HG03159 (cell line): Measurements from ENCODE around the gene INO80B.
A peak's percentile ranks its signal among the peaks of the same experiment; 100 is the strongest.
"Not testable (repeated sequence)": the region's sequence is repeated elsewhere in the genome, so short reads cannot be mapped to it uniquely, and the experiment has no call there.

ENCODE experiments used
- ATAC-seq: cut with Tn5 transposase; IDR thresholded peaks from one replicate; pipeline ENCODE4 v1.9.1; 2021; ENCODE audit warnings: mild to moderate bottlenecking, moderate library complexity; ENCODE audit not compliant: unreplicated experiment

The INO80B gene

DNA sequence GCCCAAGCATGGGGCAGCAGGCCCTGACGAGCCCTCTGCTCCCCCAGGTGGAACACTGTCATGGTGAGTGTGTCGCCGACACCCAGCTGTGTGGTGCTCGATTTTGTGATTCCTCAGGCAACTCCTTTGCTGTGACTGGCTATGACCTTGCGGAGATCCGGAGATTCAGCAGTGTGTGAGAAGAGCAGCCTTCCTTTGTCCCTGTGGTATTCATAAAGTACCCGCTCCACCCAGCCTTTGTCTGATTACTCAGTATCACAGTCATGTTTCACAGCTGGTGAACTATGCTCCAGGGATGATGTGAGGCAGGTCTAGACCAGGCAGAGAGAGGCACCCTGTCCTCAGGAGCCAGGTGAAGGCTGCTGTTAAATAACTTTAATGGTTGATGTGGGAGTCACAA is 29.4 kb upstream of the INO80B start:
- no peak for ATAC-seq

DNA sequence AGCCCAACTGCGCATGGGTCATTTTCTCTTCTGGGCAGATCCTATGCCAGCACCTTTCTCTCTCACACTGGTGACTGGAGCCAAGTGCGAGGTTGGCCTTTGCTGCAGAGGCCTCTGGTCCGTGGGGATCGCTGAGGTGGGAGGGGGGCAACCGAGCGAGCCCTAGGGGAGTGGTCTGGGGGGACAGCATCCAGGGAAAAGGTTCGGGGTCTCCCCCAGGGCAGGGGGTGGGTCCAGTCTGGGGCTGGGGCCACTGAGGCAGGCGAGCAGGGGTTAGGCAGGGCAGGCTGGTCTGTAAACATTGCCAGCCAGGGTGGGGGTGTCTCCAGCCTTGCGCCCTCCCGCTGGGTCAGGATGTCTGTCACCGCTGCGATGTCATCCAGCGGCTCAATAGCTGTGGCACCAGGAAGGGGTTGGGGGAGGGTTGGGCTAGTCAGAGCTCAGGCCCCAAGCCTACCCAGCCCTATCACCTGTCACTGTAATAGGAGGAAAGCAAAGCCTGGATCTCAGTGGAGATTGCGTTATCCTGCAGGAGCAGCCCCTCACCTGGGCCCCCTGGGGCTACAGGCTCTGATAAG is 28.6 kb upstream of the INO80B start:
- no peak for ATAC-seq

DNA sequence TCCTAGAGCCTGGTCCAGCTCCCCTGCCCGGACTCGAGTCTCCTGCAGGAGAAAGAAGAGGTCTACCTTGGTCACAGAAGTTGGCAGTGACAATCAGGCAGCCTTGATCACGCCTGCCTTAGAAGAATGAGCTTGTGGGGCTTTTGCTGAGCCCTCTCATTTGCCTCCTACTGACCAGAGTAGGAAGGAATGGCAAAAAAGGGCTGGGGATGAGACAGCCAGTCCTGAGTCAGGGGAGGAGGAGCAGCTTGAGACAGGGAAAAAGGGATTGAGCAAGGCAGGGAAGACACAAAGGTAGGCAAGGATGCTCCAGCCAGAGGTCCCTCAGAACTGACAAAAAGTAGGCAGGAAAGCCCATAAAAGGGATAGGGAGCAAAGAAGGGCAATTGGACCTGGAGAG is 27.3 kb upstream of the INO80B start:
- no peak for ATAC-seq

DNA sequence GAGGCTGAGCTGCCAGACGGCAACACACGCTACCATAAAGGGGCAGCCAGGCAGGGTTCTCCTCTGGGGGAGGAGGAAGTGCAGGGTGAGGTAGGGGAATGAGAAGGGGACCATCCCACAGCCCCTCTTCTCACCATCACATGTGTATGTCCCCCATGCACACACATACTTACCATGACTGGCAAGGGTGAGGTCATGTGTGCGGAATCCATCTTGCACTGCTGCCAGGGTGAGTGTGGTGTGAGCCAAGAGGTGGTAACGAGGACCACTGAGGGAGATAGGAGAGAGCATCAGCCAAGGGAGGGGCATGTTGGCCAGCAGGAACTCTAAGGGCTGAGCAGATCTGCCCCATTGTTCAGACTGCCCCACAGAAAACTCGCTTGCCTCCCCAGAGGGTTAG is 26.2 kb upstream of the INO80B start:
- no peak for ATAC-seq

DNA sequence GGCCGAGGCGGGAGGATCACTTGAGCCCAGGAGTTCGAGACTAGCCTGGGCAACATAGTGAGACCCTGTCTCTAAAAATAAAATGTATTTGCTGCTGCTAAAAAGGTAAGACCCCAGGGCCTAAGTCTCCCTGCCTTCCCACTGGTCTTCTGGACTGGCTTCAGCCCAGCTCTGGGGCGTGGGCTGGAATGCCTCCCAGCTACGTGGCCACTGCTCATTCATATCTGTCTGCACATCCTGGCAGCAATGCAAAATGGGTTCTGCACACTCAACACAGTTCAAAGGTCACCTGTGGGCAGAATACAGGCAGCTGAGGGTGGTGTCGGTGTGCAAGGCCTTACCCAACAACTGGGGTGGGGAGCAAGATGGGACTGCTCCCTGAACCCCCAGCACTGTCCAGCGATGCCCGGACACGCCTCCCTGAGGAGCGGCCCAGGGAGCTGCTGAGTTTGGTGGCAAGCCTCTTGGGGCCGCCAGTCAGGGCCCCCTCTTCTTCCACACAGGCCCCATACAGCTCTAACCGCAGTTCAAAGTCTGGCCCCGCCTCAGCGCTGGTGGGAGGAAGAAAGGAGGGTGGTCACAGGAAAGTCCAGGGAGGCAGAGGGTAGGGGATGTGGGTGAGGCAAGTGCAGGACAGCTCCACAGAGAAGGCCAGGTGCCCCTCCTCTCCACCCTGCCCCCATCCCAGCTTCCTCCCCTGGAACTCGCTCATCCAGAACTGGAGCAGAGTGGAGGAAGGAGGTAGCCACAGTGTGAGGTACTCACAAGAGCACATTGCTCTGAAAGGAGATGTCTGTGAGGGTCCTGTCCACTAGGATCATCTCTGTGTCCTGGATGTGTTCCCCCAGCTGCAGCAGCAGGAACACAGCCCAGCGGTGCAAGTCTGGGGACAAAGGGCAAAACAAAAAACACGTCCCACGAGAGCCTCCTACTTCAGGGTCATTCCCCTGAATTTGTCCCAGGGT is 25.1 kb upstream of the INO80B start:
- ATAC-seq, result no peak

DNA sequence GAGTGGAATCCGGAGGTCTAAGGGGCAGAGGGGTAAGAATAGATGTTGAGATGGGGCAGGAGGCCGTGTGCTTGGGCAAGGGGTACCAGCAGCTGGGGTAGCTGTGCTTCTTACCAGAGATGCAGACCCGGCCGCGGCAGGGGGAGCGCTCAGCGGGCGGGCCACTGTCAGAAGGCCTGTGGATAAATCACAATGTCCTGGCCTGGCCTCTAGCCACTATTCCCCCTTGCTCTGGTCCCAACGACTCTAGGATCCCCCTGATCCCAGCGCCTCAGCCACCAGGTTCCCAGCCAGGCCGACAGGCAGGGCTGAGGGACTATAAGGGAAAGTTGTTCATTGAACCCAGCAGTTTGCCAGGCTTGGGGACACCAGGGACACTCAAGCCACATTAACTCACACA is 24.4 kb upstream of the INO80B start:
- ATAC-seq, result no peak

DNA sequence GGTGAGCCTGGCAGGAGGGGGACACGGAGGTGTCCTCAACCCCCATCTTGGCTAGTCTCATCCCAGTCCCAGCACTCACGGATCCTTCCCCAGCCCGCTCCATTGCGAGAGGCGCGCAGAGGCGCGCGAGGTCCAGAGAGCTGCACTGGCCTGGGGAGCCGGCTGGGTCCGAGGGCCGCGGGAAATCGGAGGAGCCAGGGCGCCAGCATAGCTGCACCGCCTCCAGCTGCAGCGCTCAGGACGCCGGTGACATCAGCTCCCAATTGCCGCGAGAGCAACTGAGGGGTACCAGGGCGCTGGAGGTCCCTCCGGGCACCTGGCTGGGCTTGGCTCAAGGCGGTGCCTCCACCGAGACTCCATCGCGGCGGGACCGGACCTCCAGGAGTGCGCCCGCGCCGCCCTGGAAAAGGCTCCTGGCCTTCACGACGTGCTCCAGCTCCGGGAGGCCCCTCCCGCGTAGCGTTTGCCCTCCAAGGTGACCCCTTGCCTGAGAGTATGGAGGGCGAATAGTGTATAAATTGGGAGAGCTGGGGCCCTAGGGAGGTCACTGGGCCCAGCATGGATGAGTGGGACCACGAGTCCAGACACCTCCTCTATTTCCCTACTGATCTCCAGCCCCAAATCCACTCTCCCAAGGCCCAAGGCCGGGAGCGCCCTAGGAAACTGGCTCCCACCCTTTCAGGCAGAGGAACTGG is 18.6 kb upstream of the INO80B start:
- ATAC-seq, result no peak

DNA sequence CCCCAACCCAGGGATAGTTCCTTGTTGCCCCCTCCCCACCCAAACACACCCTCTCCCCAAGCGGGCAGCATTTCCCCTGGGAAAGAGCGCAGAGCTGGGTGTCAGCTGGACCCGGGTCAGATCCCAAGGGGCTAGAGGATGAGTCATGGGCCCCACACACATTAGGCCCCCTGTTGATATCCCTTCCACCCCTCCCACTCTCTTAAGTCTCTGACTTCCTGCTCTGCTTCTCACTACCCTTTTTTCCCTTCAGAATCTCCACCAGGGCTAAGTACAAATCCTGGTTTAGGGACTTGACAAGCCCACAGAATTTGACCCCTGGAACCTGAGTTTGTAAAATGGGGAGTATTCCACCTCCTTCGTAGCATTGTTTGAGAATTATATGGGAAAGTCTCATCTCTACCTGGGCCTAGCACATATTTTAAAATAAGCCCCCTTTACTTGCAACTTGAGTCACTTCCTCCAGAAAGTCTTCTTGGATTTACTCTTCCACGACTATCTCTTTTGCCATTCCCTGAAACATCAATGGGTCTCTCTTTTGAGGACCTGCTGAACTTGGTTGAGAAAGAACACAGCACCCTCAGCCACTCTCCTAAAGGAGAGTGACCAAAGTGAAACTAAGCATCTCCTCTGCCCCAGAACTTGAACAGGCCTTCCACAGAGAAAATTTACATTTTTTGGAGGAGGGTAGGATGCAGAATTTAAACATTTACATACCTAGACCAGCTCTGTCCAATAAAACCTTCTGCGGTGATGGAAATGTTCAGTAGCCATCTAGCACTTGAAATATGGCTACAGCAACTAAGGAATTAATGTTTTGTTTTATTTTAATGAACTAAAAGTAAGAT is 17.8 kb upstream of the INO80B start:
- ATAC-seq, result no peak

DNA sequence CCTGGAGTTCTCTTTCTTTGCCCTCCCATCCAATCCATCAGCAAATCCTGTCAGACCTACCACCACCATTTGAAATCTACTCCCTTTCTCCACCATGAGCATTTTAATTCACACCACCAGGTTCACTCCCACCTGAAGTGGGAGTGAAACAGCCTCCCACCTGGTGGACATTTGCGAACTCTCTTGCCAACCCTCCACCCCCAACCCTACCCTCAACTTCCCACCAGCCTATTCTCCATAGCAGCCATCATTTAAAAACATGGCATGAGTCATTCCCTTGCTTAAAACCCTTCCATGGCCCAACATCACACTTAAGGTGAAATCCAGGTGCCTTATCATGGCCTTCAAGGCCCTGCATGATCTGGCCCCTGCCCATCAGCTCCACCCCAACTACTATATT is 16.6 kb upstream of the INO80B start:
- ATAC-seq, result no peak

DNA sequence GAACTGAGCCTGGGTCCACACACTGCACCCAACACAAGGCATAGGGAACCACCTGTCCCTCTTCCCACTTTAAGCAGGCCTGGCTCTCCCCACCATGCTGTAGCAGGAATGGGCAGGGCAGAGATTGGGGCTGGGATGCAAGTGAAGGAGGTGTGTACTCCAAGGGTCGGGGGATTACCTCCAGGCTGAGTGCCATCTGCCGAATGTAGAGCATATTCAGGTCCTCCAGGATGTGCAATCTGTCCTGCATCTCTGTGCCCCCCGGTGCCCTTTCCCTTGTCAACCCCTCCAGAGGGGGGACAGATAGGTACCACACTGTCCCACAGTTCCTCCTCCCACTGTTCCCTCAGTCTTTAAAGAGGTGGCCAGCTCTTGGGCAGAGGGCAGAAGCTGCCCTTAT is 15.5 kb upstream of the INO80B start:
- no peak for ATAC-seq

DNA sequence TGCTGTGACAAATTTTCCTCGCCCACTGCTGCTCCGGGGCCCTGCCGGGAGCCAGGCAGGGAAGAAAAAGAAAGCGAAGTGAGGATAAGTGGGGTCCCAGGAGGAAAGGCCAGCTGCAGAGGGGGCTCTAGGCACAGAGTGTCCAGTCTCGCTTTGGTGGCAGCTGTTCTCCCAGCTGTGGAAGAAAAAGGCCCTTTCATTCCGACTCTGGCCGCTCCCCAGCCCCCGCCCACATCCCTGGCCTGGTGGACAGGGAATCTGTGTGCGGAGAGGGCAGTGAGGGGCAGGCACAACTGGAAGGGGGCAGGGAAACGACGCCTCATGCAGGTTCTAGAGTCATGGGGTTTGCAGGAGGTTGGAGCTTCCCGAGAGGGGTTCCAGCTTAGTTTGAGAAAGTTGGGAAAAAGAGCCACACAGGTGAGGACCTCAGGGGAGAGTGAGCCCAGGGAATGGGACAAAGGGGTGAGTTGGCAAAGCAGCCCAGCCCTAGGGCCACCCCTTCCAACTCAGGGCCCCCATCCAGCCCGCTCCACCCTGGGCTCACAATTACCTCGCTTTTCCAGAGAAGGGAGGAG is 15.0 kb upstream of the INO80B start:
- peak; percentile 19 for ATAC-seq

DNA sequence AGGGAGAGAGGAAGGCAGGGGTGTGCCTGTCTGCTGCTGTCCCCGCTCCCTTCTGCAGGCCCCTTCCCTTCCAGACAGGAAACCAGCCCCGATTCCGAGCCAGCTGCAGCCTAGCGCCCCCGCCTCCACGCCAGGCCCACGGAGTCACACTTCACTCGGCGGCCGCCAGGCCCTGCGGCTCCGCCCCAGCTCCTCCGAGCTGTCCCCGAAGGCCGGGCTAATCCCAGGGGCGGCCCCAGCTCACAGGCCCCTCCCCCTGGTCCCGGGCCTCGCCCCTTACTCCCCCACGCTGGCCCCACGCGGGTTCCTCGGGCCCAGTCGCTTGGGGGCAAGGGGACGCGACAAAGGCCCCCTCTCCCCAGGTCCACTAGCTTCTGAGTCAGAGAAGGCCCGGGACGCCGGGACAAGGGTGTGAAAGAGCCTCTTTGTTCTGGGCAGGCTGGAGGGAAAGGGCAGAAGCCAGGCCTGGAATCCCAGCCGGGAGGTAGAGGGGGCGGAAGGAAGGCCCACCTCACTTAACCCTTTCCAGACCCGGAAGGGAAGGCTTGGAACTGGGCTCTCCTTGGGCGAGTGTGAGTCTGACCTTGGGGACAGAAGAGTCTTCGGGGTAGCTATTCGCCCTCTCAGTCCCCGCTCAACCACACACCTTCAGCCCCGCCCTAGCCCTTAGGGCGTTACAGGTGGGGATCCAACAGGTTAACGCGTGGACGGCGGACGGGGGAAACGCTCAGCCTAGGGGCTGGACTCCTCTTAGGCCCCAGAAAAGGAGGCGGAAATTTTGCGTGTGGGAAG is 14.3 kb upstream of the INO80B start:
- ATAC-seq, result peak; percentile 88

DNA sequence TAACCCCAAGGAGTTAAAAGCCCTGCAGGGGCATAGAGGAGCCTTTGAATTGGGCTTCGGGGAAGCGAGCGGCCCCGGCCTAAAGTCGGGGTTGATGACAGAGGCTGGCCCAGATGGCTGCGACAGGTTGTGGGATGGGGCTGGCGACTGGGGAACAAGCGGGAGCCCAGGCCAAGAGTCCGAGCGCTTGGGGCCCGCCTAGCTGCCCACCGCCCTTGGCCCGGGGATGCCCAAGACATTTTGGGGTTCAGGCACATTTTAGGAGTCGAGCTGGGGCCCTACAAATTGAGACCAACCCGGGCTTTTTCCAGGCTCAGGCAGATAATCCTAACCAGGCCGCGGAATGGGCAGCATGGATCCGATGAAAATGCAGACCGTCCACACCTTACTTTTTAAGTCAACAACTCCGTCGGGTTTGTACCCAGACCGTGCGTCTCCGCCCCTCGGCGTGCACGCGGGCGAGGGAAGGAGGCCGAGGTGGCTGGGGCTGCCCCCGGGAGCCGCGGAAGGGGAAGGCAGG is 13.7 kb upstream of the INO80B start:
- no peak for ATAC-seq

DNA sequence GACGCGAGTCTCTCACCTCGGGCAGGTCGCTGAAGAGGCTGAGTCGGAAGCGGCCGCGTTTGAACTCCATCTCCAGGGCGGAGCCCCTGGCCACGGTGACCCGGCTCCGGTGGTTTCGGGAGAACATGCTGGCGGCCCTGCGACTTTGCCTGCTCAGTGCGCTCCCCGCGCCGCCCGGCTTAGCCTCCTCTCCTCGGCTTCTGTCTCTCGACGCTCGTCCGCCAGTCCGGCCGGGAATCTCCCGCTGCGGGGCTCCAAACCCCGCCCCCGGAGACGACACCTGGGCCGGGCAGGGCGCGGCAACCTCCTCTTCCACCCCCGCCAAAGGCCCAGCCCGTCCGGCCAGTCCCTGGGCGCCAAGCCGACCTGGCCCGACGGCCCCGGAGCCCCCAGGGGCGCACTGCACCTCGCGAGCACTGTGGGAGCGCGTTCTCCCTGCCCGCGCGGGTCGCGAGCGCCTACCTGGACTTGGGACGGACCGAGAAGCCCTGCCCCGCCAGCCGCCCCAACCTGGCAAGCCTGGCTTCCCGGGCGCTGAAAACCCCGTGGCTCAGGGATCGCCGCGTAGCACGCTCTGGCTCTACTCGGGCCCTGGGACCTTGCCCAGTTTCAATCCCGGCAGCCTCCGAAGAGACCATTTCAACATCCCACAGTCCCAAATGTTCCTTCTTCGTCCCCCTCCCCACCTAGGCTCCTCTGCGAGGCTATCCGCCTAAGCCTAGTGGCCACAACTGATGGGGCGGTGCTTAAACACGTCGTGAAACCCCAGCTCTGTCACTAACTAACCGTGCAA is 13.0 kb upstream of the INO80B start, which contains the start of gene RTKN:
RTKN (minus strand) TSS at position 248 of the 793 bp plus-strand sequence; CDS start at position 127, 121 bp downstream.
- no peak for ATAC-seq

DNA sequence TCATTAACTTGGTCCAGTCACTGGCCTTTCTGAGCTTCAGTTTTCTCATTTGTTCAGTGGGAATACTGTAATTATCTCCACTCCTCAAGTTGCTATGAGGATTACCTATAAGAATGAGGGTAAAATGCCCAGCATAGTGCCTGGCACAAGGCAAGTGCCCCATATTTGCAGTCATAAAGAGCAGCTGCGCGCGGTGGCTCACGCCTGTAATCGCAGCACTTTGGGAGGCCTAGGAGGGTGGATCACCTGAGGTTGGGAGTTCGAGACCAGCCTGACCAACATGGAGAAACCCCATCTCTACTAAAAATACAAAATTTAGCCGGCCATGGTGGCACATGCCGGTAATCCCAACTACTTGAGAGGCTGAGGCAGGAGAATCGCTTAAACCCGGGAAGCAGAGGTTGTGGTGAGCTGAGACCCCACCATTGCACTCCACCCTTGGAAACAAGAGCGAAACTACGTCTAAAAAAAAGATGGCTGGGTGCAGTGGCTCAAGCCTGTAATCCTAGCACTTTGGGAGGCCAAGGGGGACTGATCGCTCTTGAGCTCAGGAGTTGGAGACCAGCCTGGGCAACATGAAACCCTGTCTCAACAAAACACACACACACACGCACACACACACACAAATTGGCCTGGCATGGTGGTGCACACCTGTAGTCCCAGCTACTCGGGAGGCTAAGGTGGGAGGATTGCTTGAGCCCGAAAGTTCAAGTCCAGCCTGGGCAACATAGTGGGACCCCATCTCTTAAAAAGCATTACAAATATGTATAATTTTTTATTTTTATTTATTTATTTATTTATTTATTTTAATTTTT is 12.2 kb upstream of the INO80B start:
- ATAC-seq, result not testable (repeated sequence)

DNA sequence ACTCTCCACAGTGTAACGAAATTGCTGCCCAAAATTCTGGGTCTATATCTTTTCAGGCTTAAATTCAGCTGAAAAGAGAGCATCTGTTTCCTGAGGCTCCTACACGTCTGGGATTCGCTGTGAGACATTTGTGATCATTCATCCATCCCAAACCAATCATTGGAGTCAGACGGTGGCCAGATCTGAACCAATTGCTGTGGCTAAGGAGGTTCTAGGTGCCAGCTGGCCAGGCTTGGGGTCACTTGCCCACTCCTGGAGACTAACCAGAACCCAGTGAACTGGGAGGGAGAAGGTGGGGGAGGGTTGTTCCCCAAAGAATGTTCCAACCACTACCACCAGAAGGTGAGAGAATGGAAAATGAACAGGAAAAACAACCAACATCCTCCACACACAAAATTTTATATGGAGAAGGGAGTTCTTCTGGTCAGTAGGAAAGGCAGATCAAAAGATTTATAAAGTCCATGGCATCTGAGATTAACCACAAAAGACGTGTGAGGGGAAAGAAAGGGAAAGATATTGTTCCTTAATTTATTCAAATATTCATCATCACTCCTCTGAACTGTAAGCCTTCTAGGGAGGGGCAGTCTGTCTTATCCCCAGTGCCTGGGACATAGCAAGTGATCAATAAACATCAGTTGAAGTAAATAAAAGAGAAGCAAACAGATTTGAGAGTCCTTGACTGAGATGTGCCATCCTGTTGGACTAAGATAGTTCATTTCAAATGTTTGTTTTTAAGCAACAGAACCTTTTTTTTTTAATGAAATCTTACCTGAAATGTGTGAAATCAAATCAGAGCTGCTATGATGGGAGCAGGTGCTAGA is 10.2 kb upstream of the INO80B start:
- ATAC-seq, result no peak
